Prostate gland (tissue), 2 donors: ENCODE measurements around the gene RIC8B. TPM values are rescaled to one million over a fixed set of nuclear protein-coding genes. Genes with fewer than 3 reads are reported as not detected.

Experiments used
- DNase-seq: peaks from one replicate; pipeline ENCODE4 v3.0.0-alpha.2; 2019; ENCODE audit warnings: low spot score
- H3K27ac ChIP-seq, 2 donors: fragments of 200-600 bp; sonication (generic); 2 replicates each; pipeline ENCODE4 v1.5.1; 2017 to 2019
- H3K27me3 ChIP-seq: fragments of 200-600 bp; sonication (generic); replicated peaks from 2 replicates; pipeline ENCODE4 v1.5.1; 2019; ENCODE audit not compliant: insufficient read depth
- H3K36me3 ChIP-seq, 2 donors: fragments of 200-600 bp; sonication (generic); 1 replicate in 1 of 2; 2 replicates in 1 of 2; pipeline versions ENCODE4 v1.5.1 to v1.8.1; 2017 to 2019
- H3K4me1 ChIP-seq: fragments of 200-600 bp; sonication (generic); replicated peaks from 2 replicates; pipeline ENCODE4 v1.5.1; 2019
- H3K4me3 ChIP-seq, 2 donors: fragments of 200-600 bp; sonication (generic); 2 replicates each; pipeline ENCODE4 v1.5.1; 2017 to 2019
- H3K9me3 ChIP-seq: fragments of 200-600 bp; sonication (generic); 2 replicates; pipeline ENCODE4 v1.5.1; 2017
- POLR2A ChIP-seq: fragments of 450-650 bp; IDR thresholded peaks from one replicate; pipeline ENCODE4 v1.6.1; 2016; ENCODE audit warnings: antibody characterized with exemption, mild to moderate bottlenecking
- POLR2AphosphoS5 ChIP-seq: sonication (generic); formaldehyde crosslinking; IDR thresholded peaks from one replicate; pipeline ENCODE4 v1.6.1; 2017; ENCODE audit warnings: antibody characterized with exemption
- WGBS: methylation state at CpG from one replicate; pipeline ENCODE4 v1.1.5; 2018; 5-methylcytosine and 5-hydroxymethylcytosine counted together
- intact Hi-C: fragments of 100-400 bp; cut with DNase I; formaldehyde crosslinking; loops from one replicate; pipeline ENCODE4 v1.14.2; 2022
- total RNA-seq, 2 donors: library from RNA; depleted of rRNA; stranded (reverse); fragments of >200 nt; gene quantifications; one replicate each; pipeline ENCODE4 v1.1.0, GENCODE V29; 2016
- TF ChIP-seq, protein P1 (sequence below), 4 experiments: fragments of 200-600 bp in 2 of 4; fragments of 450-650 bp in 2 of 4; sonication (generic) in 2 of 4; IDR thresholded peaks; 1 replicate in 3 of 4; 2 replicates in 1 of 4; pipeline ENCODE4 v1.5.1; 2016 to 2019; ENCODE audit warnings: antibody characterized with exemption in 4 of 4, mild to moderate bottlenecking in 2 of 4, moderate library complexity in 2 of 4

Gene RIC8B
- total RNA-seq, 2 donors from 2014 or later, result 9.2 to 12.4 TPM

DNA sequence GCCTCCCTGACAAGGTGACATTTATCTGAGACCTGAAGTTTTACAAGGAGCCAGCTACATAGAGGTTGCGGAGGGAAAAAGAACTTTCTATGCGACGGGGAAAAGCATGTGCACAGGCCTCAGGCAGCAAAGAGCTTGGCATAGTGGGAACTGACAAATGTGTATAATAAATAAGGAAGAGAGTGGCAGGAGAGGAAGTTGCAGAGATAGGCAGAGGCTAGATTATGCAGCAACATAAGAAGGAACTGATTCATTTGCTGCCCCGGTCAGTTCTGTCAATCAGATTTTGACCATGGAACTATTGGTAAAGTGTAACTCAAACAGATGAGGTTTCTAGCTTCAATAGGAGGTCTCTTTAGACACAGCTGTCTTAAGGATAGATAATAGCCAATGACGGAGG, 33.7 kb upstream of the RIC8B start:
- 84% methylated on average over 5 of the region's 5 CpGs for WGBS
- Histone ChIP-seq H3K36me3 (no peaks in the 10 kb centered on the region), H3K4me1 (no peaks in the 10 kb centered on the region), H3K27ac (no peak overlapping the region), H3K9me3 (no peaks in the 10 kb centered on the region), H3K4me3 (no peak overlapping the region), H3K27me3 (no peaks in the 10 kb centered on the region)
- intact Hi-C loops, result no loop called here
- TF ChIP-seq POLR2AphosphoS5 (no peak), POLR2A (no peak)
- TF ChIP-seq, protein P1, sequence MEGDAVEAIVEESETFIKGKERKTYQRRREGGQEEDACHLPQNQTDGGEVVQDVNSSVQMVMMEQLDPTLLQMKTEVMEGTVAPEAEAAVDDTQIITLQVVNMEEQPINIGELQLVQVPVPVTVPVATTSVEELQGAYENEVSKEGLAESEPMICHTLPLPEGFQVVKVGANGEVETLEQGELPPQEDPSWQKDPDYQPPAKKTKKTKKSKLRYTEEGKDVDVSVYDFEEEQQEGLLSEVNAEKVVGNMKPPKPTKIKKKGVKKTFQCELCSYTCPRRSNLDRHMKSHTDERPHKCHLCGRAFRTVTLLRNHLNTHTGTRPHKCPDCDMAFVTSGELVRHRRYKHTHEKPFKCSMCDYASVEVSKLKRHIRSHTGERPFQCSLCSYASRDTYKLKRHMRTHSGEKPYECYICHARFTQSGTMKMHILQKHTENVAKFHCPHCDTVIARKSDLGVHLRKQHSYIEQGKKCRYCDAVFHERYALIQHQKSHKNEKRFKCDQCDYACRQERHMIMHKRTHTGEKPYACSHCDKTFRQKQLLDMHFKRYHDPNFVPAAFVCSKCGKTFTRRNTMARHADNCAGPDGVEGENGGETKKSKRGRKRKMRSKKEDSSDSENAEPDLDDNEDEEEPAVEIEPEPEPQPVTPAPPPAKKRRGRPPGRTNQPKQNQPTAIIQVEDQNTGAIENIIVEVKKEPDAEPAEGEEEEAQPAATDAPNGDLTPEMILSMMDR (IDR thresholded peaks at IDR 0.05), result no peak
- DNase-seq, result no peak

DNA sequence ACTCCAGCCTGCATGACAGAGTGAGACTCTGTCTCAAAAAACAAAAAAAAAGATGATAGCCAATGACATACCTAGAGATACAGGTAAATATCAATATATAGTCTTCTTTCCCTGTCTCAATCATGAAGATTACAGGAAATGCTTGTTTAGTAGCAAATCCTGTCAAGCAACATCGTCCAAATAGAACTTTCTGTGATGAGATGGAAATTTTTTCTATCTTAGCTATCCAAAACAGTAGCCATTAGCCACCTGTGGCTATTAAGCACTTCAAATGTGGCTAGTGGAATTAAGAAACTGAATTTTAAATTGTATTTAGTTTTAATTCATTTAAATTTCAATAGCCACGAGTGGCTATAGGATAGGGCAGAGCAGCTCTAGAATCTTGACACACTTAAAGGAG, 33.2 kb upstream of the RIC8B start:
- DNase-seq, result no peak
- intact Hi-C loops, result no loop called here
- H3K4me3 ChIP-seq, result no peak overlapping the region
- H3K9me3 ChIP-seq, result no peaks in the 10 kb centered on the region
- TF ChIP-seq POLR2AphosphoS5 (no peak), POLR2A (no peak)
- TF ChIP-seq, protein P1 (IDR thresholded peaks at IDR 0.05), result no peak
- WGBS, result 84% methylated on average over 2 of the region's 2 CpGs
- H3K4me1 ChIP-seq, result no peaks in the 10 kb centered on the region
- no peak overlapping the region for H3K27ac ChIP-seq
- H3K36me3 ChIP-seq, result no peaks in the 10 kb centered on the region
- H3K27me3 ChIP-seq, result no peaks in the 10 kb centered on the region

DNA sequence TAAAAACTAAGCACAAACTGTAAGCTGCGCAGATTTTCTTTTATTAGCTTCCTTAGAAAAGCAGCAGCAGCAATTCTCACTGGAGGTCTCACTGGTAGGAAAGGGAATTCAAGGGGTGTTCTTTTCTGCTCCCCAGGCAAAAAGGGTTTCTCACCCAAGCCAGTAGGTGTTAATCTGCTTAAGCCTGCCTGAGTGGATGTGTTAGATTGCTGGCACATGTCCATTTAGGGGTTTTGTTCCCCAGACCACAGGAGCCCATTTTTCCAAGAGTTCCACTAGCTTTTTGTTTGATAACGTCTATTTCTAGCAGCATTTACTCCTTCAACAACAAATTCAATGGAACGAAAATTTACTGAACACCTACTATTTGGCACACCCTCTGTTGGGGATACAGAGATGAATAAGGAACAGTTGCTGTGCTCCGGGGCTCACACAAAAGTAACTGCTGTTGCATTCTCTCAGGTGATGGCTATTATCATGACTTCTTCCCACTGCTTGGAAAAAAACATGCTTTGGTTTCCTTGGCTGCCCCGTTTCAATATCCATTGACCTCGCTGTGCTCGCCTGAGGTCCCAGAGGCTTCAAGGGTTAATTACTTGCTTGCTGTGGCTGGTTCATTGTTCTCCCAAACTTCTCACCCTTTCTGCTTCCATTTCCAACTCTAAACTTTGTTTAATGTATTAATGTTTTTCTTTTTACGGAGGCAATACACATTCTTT, 31.1 kb upstream of the RIC8B start:
- no peak for DNase-seq
- Histone ChIP-seq H3K4me3 (no peak overlapping the region), H3K4me1 (no peaks in the 10 kb centered on the region), H3K27me3 (no peaks in the 10 kb centered on the region), H3K36me3 (no peaks in the 10 kb centered on the region), H3K27ac (no peak overlapping the region), H3K9me3 (no peaks in the 10 kb centered on the region)
- TF ChIP-seq POLR2A (no peak), POLR2AphosphoS5 (no peak)
- TF ChIP-seq, protein P1 (IDR thresholded peaks at IDR 0.05), result no peak
- intact Hi-C loops, result no loop called here
- WGBS, result 55% methylated on average over 8 of the region's 8 CpGs

DNA sequence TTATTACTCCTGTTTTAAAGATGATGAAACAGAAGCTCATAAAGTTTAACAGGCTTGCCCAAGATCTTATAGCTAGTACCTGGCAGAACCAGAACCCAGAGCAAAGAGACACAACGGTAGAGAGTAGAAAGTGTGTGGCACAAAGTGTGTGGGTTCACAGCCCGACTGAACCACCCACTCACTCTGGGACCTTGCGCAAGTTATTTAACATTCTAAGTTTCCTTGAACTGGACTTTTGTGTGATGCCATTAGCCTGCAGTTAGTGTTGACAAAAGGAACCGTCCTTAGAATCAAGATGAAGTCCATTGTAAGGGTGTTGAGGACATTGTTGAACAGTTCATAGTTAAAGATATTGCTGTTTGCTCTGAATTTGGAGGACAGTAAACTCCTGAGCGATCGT, 29.9 kb upstream of the RIC8B start:
- no peak for DNase-seq
- Histone ChIP-seq H3K4me3 (no peak overlapping the region), H3K9me3 (no peaks in the 10 kb centered on the region), H3K27ac (no peak overlapping the region), H3K27me3 (no peaks in the 10 kb centered on the region), H3K4me1 (no peaks in the 10 kb centered on the region), H3K36me3 (no peaks in the 10 kb centered on the region)
- TF ChIP-seq POLR2A (no peak), POLR2AphosphoS5 (no peak)
- TF ChIP-seq, protein P1 (IDR thresholded peaks at IDR 0.05), result no peak
- WGBS, result 62% methylated on average over 6 of the region's 6 CpGs
- intact Hi-C loops, result no loop called here

DNA sequence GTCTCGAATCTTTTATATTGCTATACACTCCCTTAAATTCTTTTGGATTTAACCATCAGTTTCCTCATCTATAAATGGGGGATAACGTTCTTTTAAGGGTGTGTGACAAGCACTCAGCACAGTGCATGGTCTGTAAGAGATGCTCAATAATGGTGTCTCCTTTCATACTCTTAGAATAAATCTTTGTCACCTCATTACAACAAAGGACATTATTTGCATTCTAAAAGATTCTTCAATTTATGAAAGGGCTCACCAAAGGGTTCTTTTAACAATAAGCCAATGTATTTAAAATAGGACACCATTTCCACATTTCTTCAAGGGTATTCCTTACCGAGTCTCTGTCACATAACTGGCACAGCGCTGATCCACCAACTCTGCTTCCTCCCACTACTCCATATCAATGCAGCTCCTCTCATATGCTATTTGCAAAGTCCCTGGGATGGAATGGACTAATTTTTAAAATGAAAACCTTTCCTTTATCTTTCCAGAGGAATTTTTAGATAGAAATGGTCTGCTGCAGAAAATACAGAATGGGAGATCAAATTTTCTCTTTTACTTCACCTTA, 29.2 kb upstream of the RIC8B start:
- Histone ChIP-seq H3K9me3 (no peaks in the 10 kb centered on the region), H3K4me3 (no peak overlapping the region), H3K27me3 (no peaks in the 10 kb centered on the region), H3K4me1 (no peaks in the 10 kb centered on the region), H3K27ac (no peak overlapping the region), H3K36me3 (no peaks in the 10 kb centered on the region)
- TF ChIP-seq, protein P1 (IDR thresholded peaks at IDR 0.05), result no peak
- TF ChIP-seq POLR2A (no peak), POLR2AphosphoS5 (no peak)
- 78% methylated on average over 4 of the region's 4 CpGs for WGBS
- no peak for DNase-seq
- intact Hi-C loops, result no loop called here
